Activated T-helper 17 cell treated with anti-CD3 and anti-CD28 coated beads, Interleukin-2, amount 50 U/mL, for 72 hours (primary cell): ENCODE measurements around the gene KRI1. TPM values are rescaled to one million over a fixed set of nuclear protein-coding genes. Genes with fewer than 3 reads are reported as not detected.

Experiments
- ATAC-seq: fragments of 150-1000 bp; cut with Tn5 transposase; replicated peaks from 2 replicates; pipeline ENCODE4 v1.10.0; 2021; ENCODE audit warnings: mild to moderate bottlenecking, moderate library complexity
- H3K27ac Mint-ChIP-seq: one replicate; pipeline ENCODE4 v1.8.0; 2022; ENCODE audit warnings: mixed read lengths
- H3K27me3 Mint-ChIP-seq: one replicate; pipeline ENCODE4 v1.8.0; 2022; ENCODE audit warnings: mixed read lengths
- H3K36me3 Mint-ChIP-seq: one replicate; pipeline ENCODE4 v1.8.0; 2022; ENCODE audit warnings: low read depth, mild to moderate bottlenecking, mixed read lengths
- H3K4me1 Mint-ChIP-seq: one replicate; pipeline ENCODE4 v1.8.0; 2022; ENCODE audit warnings: mixed read lengths
- H3K4me3 Mint-ChIP-seq: one replicate; pipeline ENCODE4 v1.8.0; 2022; ENCODE audit warnings: mild to moderate bottlenecking, mixed read lengths
- H3K9me3 Mint-ChIP-seq: one replicate; pipeline ENCODE4 v1.8.0; 2022; ENCODE audit warnings: mixed read lengths
- total RNA-seq, 2 donors: library from RNA; stranded (reverse); gene quantifications; one replicate each; pipeline ENCODE4 v1.2.3, GENCODE V29; 2022

Gene KRI1
- total RNA-seq, 2 donors from 2014 or later: 43.3 to 52.5 TPM

GRCh38 chr19:10508707-10509106, 57.1 kb downstream of the KRI1 start:
- Mint-ChIP-seq H3K36me3 (peaks cover 6% of the 10 kb centered on the region), H3K27ac (peak overlapping the region; percentile 94), H3K4me1 (peaks cover 10% of the 10 kb centered on the region), H3K27me3 (peaks cover 9% of the 10 kb centered on the region), H3K4me3 (peak overlapping the region; percentile 37), H3K9me3 (no peaks in the 10 kb centered on the region)
- peak; percentile 94 for ATAC-seq

- Mint-ChIP-seq H3K36me3 (peaks cover 6% of the 10 kb centered on the region), H3K27ac (no peak overlapping the region), H3K4me3 (no peak overlapping the region), H3K27me3 (peaks cover 2% of the 10 kb centered on the region), H3K9me3 (no peaks in the 10 kb centered on the region), H3K4me1 (peaks cover 10% of the 10 kb centered on the region)
- ATAC-seq: no peak
Observed at GRCh38 chr19:10508036-10508435, 57.8 kb downstream of the KRI1 start.

- Mint-ChIP-seq H3K27ac (no peak overlapping the region), H3K36me3 (peaks cover 17% of the 10 kb centered on the region), H3K9me3 (no peaks in the 10 kb centered on the region), H3K4me1 (peaks cover 10% of the 10 kb centered on the region), H3K27me3 (no peaks in the 10 kb centered on the region), H3K4me3 (no peak overlapping the region)
- ATAC-seq: peak; percentile 29
Observed at GRCh38 chr19:10505583-10506229, 60.1 kb downstream of the KRI1 start.

Other genes with a start within 250 kb of the KRI1 start
- gene FDX2, start 250.0 kb downstream of the KRI1 start, total RNA-seq: 10 to 100 TPM; 12.3 to 20.1 TPM
- 10 to 100 TPM; 66.3 to 88.7 TPM for gene RAVER1, start 232.5 kb downstream of the KRI1 start, total RNA-seq
- 100 to 1,000 TPM; 144 to 228 TPM for gene ICAM3, start 226.4 kb downstream of the KRI1 start, total RNA-seq
- 100 to 1,000 TPM; 221 to 245 TPM for gene TYK2, start 185.4 kb downstream of the KRI1 start, total RNA-seq
- 100 to 1,000 TPM; 140 to 226 TPM for gene CDC37, start 162.5 kb downstream of the KRI1 start, total RNA-seq
- gene PDE4A, start 145.5 kb downstream of the KRI1 start, total RNA-seq: 1 to 10 TPM; 9.0 to 9.1 TPM
- 10 to 100 TPM; 71.5 to 99.6 TPM for gene KEAP1, start 62.7 kb downstream of the KRI1 start, total RNA-seq
- under 1 TPM in 1 of 2 donors, not detected in 1; 0.11 TPM for gene S1PR5, start 48.6 kb downstream of the KRI1 start, total RNA-seq
- 10 to 100 TPM; 27.4 to 37.8 TPM for gene ATG4D, start 22.1 kb downstream of the KRI1 start, total RNA-seq
- gene CDKN2D, start 3.0 kb upstream of the KRI1 start, total RNA-seq: 10 to 100 TPM; 21.2 to 46.6 TPM
- not detected for gene AP1M2, start 21.3 kb upstream of the KRI1 start, total RNA-seq
- 10 to 100 TPM; 64.8 to 84.9 TPM for gene SLC44A2, start 59.5 kb upstream of the KRI1 start, total RNA-seq
- gene ILF3, start 88.3 kb upstream of the KRI1 start, total RNA-seq: 100 to 1,000 TPM; 286 to 439 TPM
- 10 to 100 TPM; 36.9 to 61.3 TPM for gene QTRT1, start 135.4 kb upstream of the KRI1 start, total RNA-seq
- 100 to 1,000 TPM; 185 to 209 TPM for gene DNM2, start 152.1 kb upstream of the KRI1 start, total RNA-seq